Measurements from ENCODE around the gene PRR7.

The PRR7 gene

DNA sequence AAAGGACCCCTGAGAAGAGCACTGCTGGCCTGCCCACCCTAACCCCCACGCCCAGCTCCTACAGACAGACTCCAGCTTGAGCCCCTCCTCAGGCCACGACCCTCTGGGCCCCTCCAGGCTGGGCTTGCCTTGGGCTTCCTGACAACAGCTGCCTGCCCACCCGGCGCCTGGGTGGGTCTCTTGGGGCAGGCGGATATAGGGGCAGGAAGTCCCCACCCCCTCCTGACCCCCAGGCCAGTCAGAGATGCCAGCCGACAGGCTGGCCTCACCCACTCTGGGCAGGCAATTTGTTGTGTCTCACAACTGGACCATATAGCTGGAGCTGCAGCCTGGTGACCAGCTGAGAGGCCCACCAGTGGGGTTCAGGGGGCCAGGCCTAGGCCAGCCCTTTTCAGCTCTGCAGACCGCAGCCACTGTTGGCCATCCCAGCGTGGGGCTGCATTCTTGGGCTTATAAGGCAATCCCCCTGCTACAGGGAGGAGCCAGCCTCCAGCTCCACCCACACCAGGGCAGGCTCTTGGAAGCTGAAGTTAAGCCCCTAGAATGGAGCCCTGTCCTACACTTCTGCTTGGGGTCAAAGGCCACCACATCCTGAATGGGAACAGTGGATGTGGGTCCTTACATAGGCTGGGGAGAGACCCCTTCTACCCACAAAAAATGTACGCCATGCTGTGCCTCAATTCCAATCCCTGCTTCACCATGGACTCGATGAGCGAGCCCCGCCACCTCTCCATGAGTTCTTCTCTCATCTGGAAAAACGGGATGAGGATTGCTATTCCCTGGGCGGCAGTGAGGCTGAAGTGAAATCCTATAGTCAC lies 48.8 kb downstream of the PRR7 start:
- H3K9me3 ChIP-seq (ENCODE audit: control insufficient read depth, low read length): no peaks in the 10 kb centered on the region
- peaks cover 43% of the 10 kb centered on the region for H3K4me1 ChIP-seq (ENCODE audit: control insufficient read depth, insufficient read depth, low read length)
- peaks cover 18% of the 10 kb centered on the region for H3K36me3 ChIP-seq (ENCODE audit: control insufficient read depth, insufficient read depth, low read length, severe bottlenecking)
- H3K9ac ChIP-seq (ENCODE audit: low read length): peak overlapping the region; percentile 98
- H3K27me3 ChIP-seq (replicated peaks; ENCODE audit: control insufficient read depth, insufficient read depth, low read length): no peaks in the 10 kb centered on the region
- peak; percentile 89 for DNase-seq (ENCODE audit: low read depth)
- peak overlapping the region; percentile 85 for H3K4me3 ChIP-seq (ENCODE audit: low read length)

DNA sequence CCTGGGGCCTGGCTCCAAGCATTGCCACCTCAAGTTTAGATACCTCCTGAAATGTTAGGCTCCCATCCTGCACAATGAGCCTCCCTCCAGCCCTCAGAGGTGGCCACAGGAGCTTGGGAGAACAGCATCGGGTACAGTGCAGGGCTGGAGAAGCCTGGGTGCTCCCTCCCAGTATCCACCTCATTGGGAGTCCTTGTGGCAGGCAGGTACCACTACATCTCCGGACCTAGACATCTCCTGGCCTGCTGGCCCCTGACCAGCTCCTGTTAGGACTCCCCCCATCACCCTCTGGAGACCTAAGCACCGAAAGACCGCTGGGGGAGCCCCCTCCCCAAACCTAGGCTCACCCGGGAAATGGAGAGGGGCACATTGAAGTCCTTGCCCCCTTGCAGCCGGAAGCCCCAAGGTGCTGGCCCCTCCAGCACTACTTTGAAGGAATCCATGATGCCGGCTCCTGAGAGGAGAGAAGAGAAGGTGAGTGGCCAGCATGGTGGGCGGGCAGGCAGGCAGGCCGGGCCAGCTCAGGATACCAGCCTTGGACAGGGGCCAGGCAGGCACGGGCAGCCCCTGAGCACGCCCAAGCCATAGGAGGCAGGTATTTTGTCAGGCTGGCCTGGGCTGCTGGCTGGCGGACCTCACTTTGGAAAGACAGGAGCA lies 49.6 kb downstream of the PRR7 start:
- Histone ChIP-seq H3K9me3 (ENCODE audit: control insufficient read depth, low read length) (no peaks in the 10 kb centered on the region), H3K9ac (ENCODE audit: low read length) (peak overlapping the region; percentile 98), H3K4me3 (ENCODE audit: low read length) (peak overlapping the region; percentile 85), H3K27me3 (replicated peaks; ENCODE audit: control insufficient read depth, insufficient read depth, low read length) (no peaks in the 10 kb centered on the region), H3K4me1 (ENCODE audit: control insufficient read depth, insufficient read depth, low read length) (peaks cover 43% of the 10 kb centered on the region), H3K36me3 (ENCODE audit: control insufficient read depth, insufficient read depth, low read length, severe bottlenecking) (peaks cover 10% of the 10 kb centered on the region)
- peak; percentile 69 for DNase-seq (ENCODE audit: low read depth)

DNA sequence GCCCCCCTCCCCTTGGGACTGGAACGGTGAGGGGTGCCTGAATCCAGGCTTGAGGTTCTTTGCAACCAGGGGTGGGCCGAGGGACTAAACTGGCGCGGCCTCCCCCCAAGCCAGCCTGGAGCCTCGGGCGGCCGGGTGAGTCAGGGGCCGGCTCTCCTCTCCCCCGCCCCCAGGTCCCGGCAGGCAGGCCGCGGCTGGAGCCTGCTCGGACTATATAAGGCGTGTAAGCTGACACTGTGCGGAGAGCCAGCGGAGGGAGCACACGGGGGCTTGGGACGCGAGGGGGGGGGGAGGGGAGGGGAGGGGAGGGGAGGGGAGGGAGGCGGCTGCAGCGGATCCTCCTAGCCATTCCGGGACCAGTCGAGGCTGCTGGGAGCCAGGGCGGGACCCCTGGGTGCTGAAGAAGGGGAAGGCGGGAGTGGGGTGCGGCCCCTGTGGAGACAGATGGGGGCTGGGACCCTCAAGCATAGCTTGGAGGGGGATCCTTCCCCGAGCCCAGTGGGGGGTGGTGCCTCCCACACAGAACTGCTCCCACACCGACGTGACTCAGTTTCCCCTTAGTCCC lies 50.2 kb downstream of the PRR7 start:
- peak; percentile 97 for DNase-seq (ENCODE audit: low read depth)
- peaks cover 43% of the 10 kb centered on the region for H3K4me1 ChIP-seq (ENCODE audit: control insufficient read depth, insufficient read depth, low read length)

DNA sequence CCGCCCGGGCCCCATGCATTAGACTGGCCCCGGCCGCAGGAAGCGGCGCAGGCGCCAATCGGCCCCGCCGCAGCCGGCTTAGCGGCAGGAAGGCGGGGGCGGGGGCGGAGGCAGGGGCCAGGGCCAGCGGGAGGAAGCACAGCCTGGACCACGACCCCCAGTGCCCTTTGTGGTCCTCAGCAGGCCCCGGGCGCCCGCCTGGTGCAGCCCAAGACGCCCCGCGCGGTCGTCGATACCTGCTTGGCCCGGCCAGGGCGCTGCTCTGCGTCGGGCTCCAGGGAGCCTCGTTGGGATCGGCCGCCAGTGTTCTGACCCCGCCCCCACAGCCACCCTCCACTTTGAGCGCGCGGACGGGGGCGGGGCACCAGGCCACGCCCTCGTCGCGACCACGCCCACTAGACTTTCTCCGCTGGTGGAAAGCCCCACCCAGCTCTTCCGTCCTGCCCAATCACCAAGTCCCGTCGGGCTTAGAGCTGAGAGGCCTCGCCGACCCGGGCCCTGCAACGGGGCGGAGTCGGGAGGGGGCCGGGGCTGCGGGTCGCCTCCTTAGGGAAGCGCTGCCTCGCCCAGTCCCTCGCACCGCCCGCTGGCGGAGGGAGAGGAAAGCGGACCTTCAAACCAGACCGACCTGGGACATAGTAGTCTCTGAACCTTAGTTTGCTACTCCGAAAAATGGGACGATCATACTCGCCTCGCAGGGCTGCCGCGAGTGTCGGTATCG lies 50.8 kb downstream of the PRR7 start, which contains the start of gene PDLIM7:
PDLIM7 (minus strand) TSS at position 313 of the 721 bp plus-strand sequence. CDS start 1,092 bp downstream, outside the sequence.
- Histone ChIP-seq H3K36me3 (ENCODE audit: control insufficient read depth, insufficient read depth, low read length, severe bottlenecking) (peaks cover 7% of the 10 kb centered on the region), H3K27me3 (replicated peaks; ENCODE audit: control insufficient read depth, insufficient read depth, low read length) (no peaks in the 10 kb centered on the region), H3K4me1 (ENCODE audit: control insufficient read depth, insufficient read depth, low read length) (peaks cover 43% of the 10 kb centered on the region), H3K4me3 (ENCODE audit: low read length) (peak within 1 kb of the TSS; percentile 85), H3K9me3 (ENCODE audit: control insufficient read depth, low read length) (no peaks in the 10 kb centered on the region), H3K9ac (ENCODE audit: low read length) (peak within 1 kb of the TSS; percentile 98)
- peak; percentile 99 for DNase-seq (ENCODE audit: low read depth)

More for the DNA sequence above, 50.2 kb downstream of the PRR7 start:
- peaks cover 10% of the 10 kb centered on the region for H3K36me3 ChIP-seq (ENCODE audit: control insufficient read depth, insufficient read depth, low read length, severe bottlenecking)
- H3K4me3 ChIP-seq (ENCODE audit: low read length): peak overlapping the region; percentile 85
- no peaks in the 10 kb centered on the region for H3K9me3 ChIP-seq (ENCODE audit: control insufficient read depth, low read length)
- H3K27me3 ChIP-seq (replicated peaks; ENCODE audit: control insufficient read depth, insufficient read depth, low read length): no peaks in the 10 kb centered on the region
- peak overlapping the region; percentile 98 for H3K9ac ChIP-seq (ENCODE audit: low read length)

DNA sequence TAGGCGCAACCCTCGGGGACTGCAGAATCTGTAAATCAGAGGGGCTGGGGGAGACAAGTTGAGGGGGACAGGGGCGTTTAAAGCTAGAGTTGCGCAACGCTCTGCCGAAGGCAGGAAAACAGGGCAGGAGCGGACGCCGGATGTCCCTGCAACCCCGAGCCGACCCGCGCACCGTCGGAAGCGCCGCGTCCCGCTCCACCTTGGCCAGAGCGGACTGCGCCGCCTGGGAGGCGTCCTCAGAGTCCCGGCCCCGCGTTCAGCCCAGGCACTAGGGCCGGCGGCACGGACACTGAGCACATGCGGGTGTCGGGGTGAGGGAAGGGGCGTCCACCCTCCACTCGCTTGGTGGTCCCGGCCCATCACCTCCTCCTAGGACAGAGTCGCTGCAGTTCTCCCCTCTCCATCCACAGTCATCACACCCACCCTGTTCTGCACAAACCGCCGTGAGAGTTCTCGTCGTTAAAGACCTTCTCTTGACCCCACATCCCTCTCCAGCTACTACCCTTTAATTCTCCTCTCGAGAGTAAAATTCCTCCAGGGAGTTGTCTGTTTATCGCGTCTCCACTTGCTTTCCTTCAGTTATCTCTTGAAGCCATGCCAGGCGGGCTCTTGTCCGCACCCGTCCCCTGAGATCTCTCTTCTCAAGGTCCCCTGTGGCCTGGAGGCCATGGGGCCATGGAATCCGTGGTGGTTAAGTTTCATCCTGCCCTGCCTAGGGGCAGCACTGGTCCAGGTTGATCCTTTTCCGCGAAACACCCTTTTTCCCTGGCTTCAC lies 51.6 kb downstream of the PRR7 start:
- Histone ChIP-seq H3K4me3 (ENCODE audit: low read length) (peak overlapping the region; percentile 85), H3K9me3 (ENCODE audit: control insufficient read depth, low read length) (no peaks in the 10 kb centered on the region), H3K27me3 (replicated peaks; ENCODE audit: control insufficient read depth, insufficient read depth, low read length) (no peaks in the 10 kb centered on the region), H3K9ac (ENCODE audit: low read length) (peak overlapping the region; percentile 81), H3K4me1 (ENCODE audit: control insufficient read depth, insufficient read depth, low read length) (peaks cover 39% of the 10 kb centered on the region), H3K36me3 (ENCODE audit: control insufficient read depth, insufficient read depth, low read length, severe bottlenecking) (peaks cover 4% of the 10 kb centered on the region)
- no peak for DNase-seq (ENCODE audit: low read depth)

DNA sequence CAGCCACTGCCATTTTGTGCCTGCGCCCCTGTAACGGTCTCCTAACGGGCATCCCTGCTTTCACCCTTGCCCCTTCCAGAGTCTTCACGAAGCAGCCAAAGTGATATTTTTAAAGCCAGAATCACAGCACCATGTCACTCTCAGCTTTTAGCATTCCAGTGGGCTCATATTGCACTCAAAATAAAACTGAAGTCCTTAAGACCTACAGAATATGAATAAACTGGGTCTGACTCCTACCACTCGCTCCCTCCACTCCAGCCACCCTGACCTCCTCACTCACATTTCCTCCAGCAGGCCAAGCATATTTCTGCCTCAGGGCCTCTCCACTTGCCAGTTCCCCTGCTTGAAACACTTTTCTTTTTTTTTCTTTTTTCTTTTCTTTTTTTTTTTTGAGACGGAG lies 53.2 kb downstream of the PRR7 start:
- Histone ChIP-seq H3K27me3 (replicated peaks; ENCODE audit: control insufficient read depth, insufficient read depth, low read length) (no peaks in the 10 kb centered on the region), H3K36me3 (ENCODE audit: control insufficient read depth, insufficient read depth, low read length, severe bottlenecking) (peaks cover 3% of the 10 kb centered on the region), H3K4me3 (ENCODE audit: low read length) (no peak overlapping the region), H3K9me3 (ENCODE audit: control insufficient read depth, low read length) (no peaks in the 10 kb centered on the region), H3K4me1 (ENCODE audit: control insufficient read depth, insufficient read depth, low read length) (peaks cover 24% of the 10 kb centered on the region), H3K9ac (ENCODE audit: low read length) (no peak overlapping the region)
- DNase-seq (ENCODE audit: low read depth): peak; percentile 38

DNA sequence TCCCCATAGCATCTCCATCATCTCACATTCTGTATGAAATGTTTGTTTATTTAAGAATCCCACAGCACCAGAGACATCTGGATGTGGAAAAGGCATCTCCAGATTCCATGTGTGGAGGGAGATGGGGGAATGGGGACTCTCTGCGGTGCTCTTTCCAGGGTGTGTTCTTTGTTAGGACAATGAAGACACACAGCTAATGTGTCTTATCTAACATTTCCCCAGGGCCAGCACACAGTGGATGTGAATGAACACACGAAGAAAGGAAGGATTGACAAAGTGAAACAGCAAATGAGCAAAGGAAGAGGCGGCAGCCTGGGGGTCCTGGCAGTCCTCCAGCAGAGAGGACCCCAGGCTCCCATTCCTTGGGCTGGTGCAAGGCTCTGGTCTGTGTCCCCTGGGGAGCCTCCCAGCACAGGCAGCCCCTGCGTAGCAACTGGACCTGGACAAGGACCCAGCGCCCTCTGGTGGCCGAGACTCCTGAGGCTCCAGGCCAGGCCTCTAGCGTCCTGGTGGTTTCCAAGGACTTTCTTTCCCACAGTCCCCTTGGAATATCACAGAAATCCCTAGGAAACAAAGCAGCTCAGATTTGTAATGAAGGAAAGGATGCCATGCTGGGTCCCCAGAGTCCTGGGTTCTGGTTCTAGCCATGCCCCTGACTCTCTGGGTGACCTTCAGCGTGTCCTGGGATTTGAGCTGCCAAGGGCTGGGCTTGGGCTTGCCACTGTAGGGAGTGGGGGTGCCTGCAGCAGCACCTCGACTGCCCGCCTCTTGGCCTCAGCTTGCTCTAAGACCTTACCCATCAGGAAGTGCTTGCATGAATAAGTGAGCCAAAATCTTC lies 54.3 kb downstream of the PRR7 start:
- peak; percentile 96 for DNase-seq (ENCODE audit: low read depth)
- Histone ChIP-seq H3K4me1 (ENCODE audit: control insufficient read depth, insufficient read depth, low read length) (peaks cover 13% of the 10 kb centered on the region), H3K27me3 (replicated peaks; ENCODE audit: control insufficient read depth, insufficient read depth, low read length) (no peaks in the 10 kb centered on the region)

DNA sequence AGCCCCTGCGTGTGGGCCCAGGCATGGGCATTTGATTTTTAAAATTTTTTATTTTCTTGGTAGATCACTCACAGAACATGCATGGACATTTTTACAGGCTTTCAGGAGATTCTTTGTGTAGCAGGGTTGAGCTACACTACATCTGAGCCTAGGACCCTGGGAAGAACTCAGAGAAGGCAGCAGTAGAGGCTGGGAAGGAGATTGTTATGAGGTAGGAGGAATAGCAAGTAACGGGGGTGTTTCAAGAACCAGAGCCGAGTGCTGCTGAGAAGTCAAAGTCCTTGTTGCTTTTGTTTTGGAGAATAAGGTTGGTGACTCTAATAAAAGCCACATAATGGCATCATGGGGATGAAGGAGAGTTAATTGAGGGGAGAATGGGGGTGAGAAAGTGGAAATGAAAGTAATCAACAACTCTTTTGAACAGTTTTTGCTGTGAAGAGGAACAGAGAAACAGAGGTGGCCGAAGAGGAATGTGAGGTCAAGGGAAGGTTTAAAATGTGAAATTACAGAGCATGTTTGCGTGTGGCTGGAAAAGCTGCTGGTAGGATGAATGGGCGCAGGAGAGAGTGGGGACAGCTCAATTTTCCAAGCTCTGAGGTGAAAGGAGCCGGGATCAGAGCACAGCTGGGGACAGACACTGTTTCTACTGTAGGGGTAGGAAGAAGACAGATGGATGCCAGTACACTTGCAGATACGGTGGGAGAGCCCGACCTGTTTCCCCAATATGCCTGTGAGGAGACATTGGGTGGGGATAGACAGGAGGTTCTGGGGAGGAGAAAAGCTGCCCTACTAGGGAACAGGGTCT lies 55.5 kb downstream of the PRR7 start:
- H3K4me3 ChIP-seq (ENCODE audit: low read length): no peak overlapping the region
- H3K4me1 ChIP-seq (ENCODE audit: control insufficient read depth, insufficient read depth, low read length): peaks cover 6% of the 10 kb centered on the region
- no peak overlapping the region for H3K9ac ChIP-seq (ENCODE audit: low read length)
- no peaks in the 10 kb centered on the region for H3K9me3 ChIP-seq (ENCODE audit: control insufficient read depth, low read length)
- H3K36me3 ChIP-seq (ENCODE audit: control insufficient read depth, insufficient read depth, low read length, severe bottlenecking): peaks cover 3% of the 10 kb centered on the region
- DNase-seq (ENCODE audit: low read depth): no peak
- H3K27me3 ChIP-seq (replicated peaks; ENCODE audit: control insufficient read depth, insufficient read depth, low read length): no peaks in the 10 kb centered on the region

More for the DNA sequence above, 54.3 kb downstream of the PRR7 start:
- peak overlapping the region; percentile 8 for H3K9ac ChIP-seq (ENCODE audit: low read length)
- H3K4me3 ChIP-seq (ENCODE audit: low read length): no peak overlapping the region
- H3K9me3 ChIP-seq (ENCODE audit: control insufficient read depth, low read length): no peaks in the 10 kb centered on the region
- peaks cover 3% of the 10 kb centered on the region for H3K36me3 ChIP-seq (ENCODE audit: control insufficient read depth, insufficient read depth, low read length, severe bottlenecking)

DNA sequence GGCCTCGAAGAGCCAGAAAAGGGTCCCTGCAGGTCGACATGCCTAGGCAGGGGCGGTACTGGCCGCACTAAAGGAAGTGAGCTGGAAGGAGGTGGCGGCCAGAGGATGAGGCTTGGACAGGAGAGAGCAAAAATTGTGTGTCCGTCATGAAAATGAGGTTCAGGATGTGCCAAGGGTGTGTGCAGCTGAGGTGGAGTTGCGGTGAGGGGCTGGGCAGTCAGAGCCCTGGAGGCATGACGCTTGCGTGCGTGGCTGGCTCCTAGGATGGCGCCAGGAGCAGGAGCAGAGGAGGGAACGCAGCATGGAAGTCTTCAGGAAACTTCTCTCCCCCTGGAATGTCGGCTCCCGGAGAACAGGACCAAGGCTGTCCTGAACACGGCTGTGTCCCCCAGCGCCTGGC lies 56.3 kb downstream of the PRR7 start:
- no peaks in the 10 kb centered on the region for H3K9me3 ChIP-seq (ENCODE audit: control insufficient read depth, low read length)
- no peak for DNase-seq (ENCODE audit: low read depth)
- H3K27me3 ChIP-seq (replicated peaks; ENCODE audit: control insufficient read depth, insufficient read depth, low read length): no peaks in the 10 kb centered on the region
- no peak overlapping the region for H3K9ac ChIP-seq (ENCODE audit: low read length)
- H3K36me3 ChIP-seq (ENCODE audit: control insufficient read depth, insufficient read depth, low read length, severe bottlenecking): peaks cover 3% of the 10 kb centered on the region
- no peak overlapping the region for H3K4me3 ChIP-seq (ENCODE audit: low read length)
- H3K4me1 ChIP-seq (ENCODE audit: control insufficient read depth, insufficient read depth, low read length): peaks cover 5% of the 10 kb centered on the region

Data from adipocyte (in vitro differentiated cells).